HEK293 (cell line): ENCODE data around the gene SLC35E2B.

ENCODE experiments used
- CTCF ChIA-PET: fragments of 350-600 bp; formaldehyde crosslinking; extraction: SDS; loops from one replicate; lab custom pipeline; 2021; ENCODE audit warnings: antibody characterized with exemption; lab: Yijun Ruan, JAX
- POLR2A ChIA-PET: fragments of 300-600 bp; formaldehyde crosslinking; extraction: SDS; loops from one replicate; lab custom pipeline; 2020; ENCODE audit warnings: antibody characterized with exemption, inconsistent platforms; lab: Yijun Ruan, JAX
- H3K27ac ChIP-seq: fragments of 200-500 bp; sonication (Bioruptor generic); 2 replicates; pipeline ENCODE4 v1.5.1; 2014; ENCODE audit warnings: low read depth, low read length, control low read depth, inconsistent platforms; ENCODE audit errors: extremely low read depth
- H3K36me3 ChIP-seq, 2 experiments: fragments of 200-500 bp in 1 of 2; sonication (Bioruptor generic) in 1 of 2; 1 replicate in 1 of 2; 2 replicates in 1 of 2; pipeline ENCODE4 v1.5.1; 2014 to 2017; ENCODE audit warnings: inconsistent platforms in 2 of 2, low read length in 2 of 2; ENCODE audit not compliant: control insufficient read depth in 2 of 2, insufficient read depth in 1 of 2
- H3K4me1 ChIP-seq: fragments of 200-500 bp; sonication (Bioruptor generic); 2 replicates; pipeline ENCODE4 v1.5.1; 2014; ENCODE audit warnings: mild to moderate bottlenecking, low read length, inconsistent platforms; ENCODE audit not compliant: control insufficient read depth, insufficient read depth
- H3K4me3 ChIP-seq: 2 replicates; pipeline ENCODE4 v1.5.1; 2011; ENCODE audit warnings: low read depth, mild to moderate bottlenecking, control low read depth, low read length, moderate library complexity
- H3K9me3 ChIP-seq: fragments of 200-500 bp; sonication (Bioruptor generic); 2 replicates; pipeline ENCODE4 v1.5.1; 2014; ENCODE audit warnings: low read depth, low read length, inconsistent platforms; ENCODE audit not compliant: control insufficient read depth, insufficient read depth
- ATF2 ChIP-seq: fragments of 450-650 bp; formaldehyde crosslinking; IDR thresholded peaks from 2 replicates; pipeline ENCODE4 v1.5.1; 2016; ENCODE audit warnings: missing biosample characterization, missing genetic modification characterization, low read depth
- BCL11A ChIP-seq: fragments of 450-650 bp; formaldehyde crosslinking; IDR thresholded peaks from 2 replicates; pipeline ENCODE4 v1.5.1; 2016; ENCODE audit warnings: low read depth, missing biosample characterization, missing genetic modification characterization
- GLIS2 ChIP-seq: fragments of 450-650 bp; formaldehyde crosslinking; IDR thresholded peaks from 2 replicates; pipeline ENCODE4 v1.5.1; 2016; ENCODE audit warnings: missing biosample characterization, missing genetic modification characterization
- HIC1 ChIP-seq: fragments of 450-650 bp; formaldehyde crosslinking; IDR thresholded peaks from 2 replicates; pipeline ENCODE4 v1.5.1; 2016; ENCODE audit warnings: missing biosample characterization, missing genetic modification characterization
- KLF8 ChIP-seq: fragments of 450-650 bp; formaldehyde crosslinking; IDR thresholded peaks from 2 replicates; pipeline ENCODE4 v1.5.1; 2016; ENCODE audit warnings: missing biosample characterization, missing genetic modification characterization
- REST ChIP-seq: fragments of 450-650 bp; formaldehyde crosslinking; IDR thresholded peaks from 2 replicates; pipeline ENCODE4 v1.5.1; 2016; ENCODE audit warnings: missing biosample characterization, missing genetic modification characterization
- SCRT2 ChIP-seq: fragments of 450-650 bp; formaldehyde crosslinking; IDR thresholded peaks from 2 replicates; pipeline ENCODE4 v1.5.1; 2016; ENCODE audit warnings: missing biosample characterization, missing genetic modification characterization
- ZBTB48 ChIP-seq: fragments of 450-650 bp; formaldehyde crosslinking; IDR thresholded peaks from 2 replicates; pipeline ENCODE4 v1.5.1; 2016; ENCODE audit warnings: missing biosample characterization, missing genetic modification characterization
- ZFP3 ChIP-seq: fragments of 450-650 bp; formaldehyde crosslinking; IDR thresholded peaks from 2 replicates; pipeline ENCODE4 v1.5.1; 2016; ENCODE audit warnings: low read depth, missing biosample characterization, missing genetic modification characterization
- ZNF184 ChIP-seq: fragments of 450-650 bp; IDR thresholded peaks from 2 replicates; pipeline ENCODE4 v1.5.1; 2018; ENCODE audit warnings: missing biosample characterization, mild to moderate bottlenecking, missing genetic modification characterization
- ZNF221 ChIP-seq: fragments of 450-650 bp; formaldehyde crosslinking; IDR thresholded peaks from 2 replicates; pipeline ENCODE4 v1.5.1; 2017; ENCODE audit warnings: missing biosample characterization, missing genetic modification characterization, borderline replicate concordance
- ZNF521 ChIP-seq: fragments of 450-650 bp; formaldehyde crosslinking; IDR thresholded peaks from 2 replicates; pipeline ENCODE4 v1.5.1; 2017; ENCODE audit warnings: missing biosample characterization, mild to moderate bottlenecking, missing genetic modification characterization
- ZNF585B ChIP-seq: fragments of 450-650 bp; formaldehyde crosslinking; IDR thresholded peaks from 2 replicates; pipeline ENCODE4 v1.5.1; 2016; ENCODE audit warnings: missing biosample characterization, missing genetic modification characterization
- TF ChIP-seq, protein P1 (sequence below): fragments of 450-650 bp; formaldehyde crosslinking; IDR thresholded peaks from 2 replicates; pipeline ENCODE4 v1.5.1; 2016; ENCODE audit warnings: missing biosample characterization, missing genetic modification characterization
- TF ChIP-seq, protein P2 (sequence below): fragments of 450-650 bp; formaldehyde crosslinking; IDR thresholded peaks from 2 replicates; pipeline ENCODE4 v1.5.1; 2017; ENCODE audit warnings: missing biosample characterization, missing genetic modification characterization

SLC35E2B gene

DNA sequence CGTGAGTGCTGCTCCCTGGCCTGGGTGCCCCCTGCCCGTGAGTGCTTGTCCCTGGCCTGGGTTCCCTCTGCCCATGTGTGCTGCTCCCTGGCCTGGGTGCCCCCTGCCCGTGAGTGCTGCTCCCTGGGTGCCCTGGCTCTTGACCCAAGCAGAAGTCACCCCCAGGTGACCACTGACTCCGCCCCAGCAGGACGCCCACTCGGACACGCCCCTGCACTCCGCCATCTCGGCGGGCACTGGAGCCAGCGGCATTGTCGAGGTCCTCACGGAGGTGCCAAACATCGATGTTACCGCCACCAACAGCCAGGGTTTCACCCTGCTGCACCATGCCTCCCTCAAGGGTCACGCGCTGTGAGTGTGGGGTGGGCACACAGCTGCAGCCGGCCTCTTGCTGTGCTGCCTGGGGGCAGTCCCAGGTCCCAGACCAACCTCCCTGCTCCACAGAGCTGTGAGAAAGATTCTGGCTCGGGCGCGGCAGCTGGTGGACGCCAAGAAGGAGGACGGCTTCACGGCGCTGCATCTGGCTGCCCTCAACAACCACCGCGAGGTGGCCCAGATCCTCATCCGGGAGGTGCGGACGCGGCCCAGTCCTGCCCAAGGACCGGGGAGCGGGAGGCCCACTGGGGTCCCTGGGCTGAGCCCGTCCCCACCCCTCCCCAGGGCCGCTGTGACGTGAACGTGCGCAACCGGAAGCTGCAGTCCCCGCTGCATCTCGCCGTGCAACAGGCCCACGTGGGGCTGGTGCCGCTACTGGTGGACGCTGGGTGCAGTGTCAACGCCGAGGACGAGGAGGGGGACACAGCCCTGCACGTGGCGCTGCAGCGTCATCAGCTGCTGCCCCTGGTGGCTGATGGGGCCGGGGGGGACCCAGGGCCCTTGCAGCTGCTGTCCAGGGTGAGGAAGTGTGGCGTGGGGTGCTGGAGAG lies 64.5 kb downstream of the SLC35E2B start:
- Histone ChIP-seq H3K9me3 (no peaks in the 10 kb centered on the region), H3K36me3 (peaks cover 0 to 35% of the 10 kb centered on the region in 2 experiments; a peak in 1 of 3 replicates), H3K27ac (no peak overlapping the region), H3K4me3 (no peak overlapping the region), H3K4me1 (no peaks in the 10 kb centered on the region)
- ChIA-PET POLR2A (interaction anchor here (0.6 to 1.4 kb wide), 2 partner anchors 24 to 25 kb away, joined by 3 read pairs; no protein-coding TSS in a partner anchor), CTCF (no interaction called here)
- TF ChIP-seq BCL11A (tag by site-specific recombination) (peak; percentile 44; the same call in 1 of the 2 replicates), SCRT2 (0 out of 2 replicates have a peak, but pooled peaks have one; percentile 26), ZFP3 (tag by site-specific recombination) (no peak), ZNF184 (tag by site-specific recombination) (no peak), ZBTB48 (tag by site-specific recombination) (no peak), ATF2 (tag by site-specific recombination) (no peak), HIC1 (tag by site-specific recombination) (peak; percentile 72), GLIS2 (tag by site-specific recombination) (0 out of 2 replicates have a peak, but pooled peaks have one; percentile 13), KLF8 (tag by site-specific recombination) (peak; percentile 74; the same call in 1 of the 2 replicates), ZNF521 (no peak), ZNF585B (no peak), ZNF221 (tag by site-specific recombination) (no peak), REST (tag by site-specific recombination) (peak; percentile 74)
- TF ChIP-seq, protein P1, sequence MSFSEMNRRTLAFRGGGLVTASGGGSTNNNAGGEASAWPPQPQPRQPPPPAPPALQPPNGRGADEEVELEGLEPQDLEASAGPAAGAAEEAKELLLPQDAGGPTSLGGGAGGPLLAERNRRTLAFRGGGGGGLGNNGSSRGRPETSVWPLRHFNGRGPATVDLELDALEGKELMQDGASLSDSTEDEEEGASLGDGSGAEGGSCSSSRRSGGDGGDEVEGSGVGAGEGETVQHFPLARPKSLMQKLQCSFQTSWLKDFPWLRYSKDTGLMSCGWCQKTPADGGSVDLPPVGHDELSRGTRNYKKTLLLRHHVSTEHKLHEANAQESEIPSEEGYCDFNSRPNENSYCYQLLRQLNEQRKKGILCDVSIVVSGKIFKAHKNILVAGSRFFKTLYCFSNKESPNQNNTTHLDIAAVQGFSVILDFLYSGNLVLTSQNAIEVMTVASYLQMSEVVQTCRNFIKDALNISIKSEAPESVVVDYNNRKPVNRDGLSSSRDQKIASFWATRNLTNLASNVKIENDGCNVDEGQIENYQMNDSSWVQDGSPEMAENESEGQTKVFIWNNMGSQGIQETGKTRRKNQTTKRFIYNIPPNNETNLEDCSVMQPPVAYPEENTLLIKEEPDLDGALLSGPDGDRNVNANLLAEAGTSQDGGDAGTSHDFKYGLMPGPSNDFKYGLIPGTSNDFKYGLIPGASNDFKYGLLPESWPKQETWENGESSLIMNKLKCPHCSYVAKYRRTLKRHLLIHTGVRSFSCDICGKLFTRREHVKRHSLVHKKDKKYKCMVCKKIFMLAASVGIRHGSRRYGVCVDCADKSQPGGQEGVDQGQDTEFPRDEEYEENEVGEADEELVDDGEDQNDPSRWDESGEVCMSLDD, result no peak
- TF ChIP-seq, protein P2, sequence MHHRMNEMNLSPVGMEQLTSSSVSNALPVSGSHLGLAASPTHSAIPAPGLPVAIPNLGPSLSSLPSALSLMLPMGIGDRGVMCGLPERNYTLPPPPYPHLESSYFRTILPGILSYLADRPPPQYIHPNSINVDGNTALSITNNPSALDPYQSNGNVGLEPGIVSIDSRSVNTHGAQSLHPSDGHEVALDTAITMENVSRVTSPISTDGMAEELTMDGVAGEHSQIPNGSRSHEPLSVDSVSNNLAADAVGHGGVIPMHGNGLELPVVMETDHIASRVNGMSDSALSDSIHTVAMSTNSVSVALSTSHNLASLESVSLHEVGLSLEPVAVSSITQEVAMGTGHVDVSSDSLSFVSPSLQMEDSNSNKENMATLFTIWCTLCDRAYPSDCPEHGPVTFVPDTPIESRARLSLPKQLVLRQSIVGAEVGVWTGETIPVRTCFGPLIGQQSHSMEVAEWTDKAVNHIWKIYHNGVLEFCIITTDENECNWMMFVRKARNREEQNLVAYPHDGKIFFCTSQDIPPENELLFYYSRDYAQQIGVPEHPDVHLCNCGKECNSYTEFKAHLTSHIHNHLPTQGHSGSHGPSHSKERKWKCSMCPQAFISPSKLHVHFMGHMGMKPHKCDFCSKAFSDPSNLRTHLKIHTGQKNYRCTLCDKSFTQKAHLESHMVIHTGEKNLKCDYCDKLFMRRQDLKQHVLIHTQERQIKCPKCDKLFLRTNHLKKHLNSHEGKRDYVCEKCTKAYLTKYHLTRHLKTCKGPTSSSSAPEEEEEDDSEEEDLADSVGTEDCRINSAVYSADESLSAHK (tag by site-specific recombination), result no peak
